Uterus (tissue), 4 donors: ENCODE measurements around the gene PAFAH2. TPM values are rescaled to one million over a fixed set of nuclear protein-coding genes. Genes with fewer than 3 reads are reported as not detected.

ENCODE experiments used
- DNase-seq, 2 donors: peaks; one replicate each; pipeline ENCODE4 v3.0.0-alpha.2; 2019 to 2020
- H3K27ac ChIP-seq, 2 donors: fragments of 200-600 bp; sonication (generic); 1 replicate in 1 of 2; 2 replicates in 1 of 2; pipeline ENCODE4 v1.5.1; 2016 to 2018
- H3K27me3 ChIP-seq, 2 donors: fragments of 200-600 bp; sonication (generic); one replicate each; pipeline ENCODE4 v1.5.1; 2018 to 2019; ENCODE audit warnings: control low read depth in 1 of 2
- H3K36me3 ChIP-seq, 2 donors: fragments of 200-600 bp; sonication (generic); one replicate each; pipeline ENCODE4 v1.5.1; 2019; ENCODE audit warnings: control low read depth in 1 of 2
- H3K4me1 ChIP-seq, 2 donors: fragments of 200-600 bp; sonication (generic); one replicate each; pipeline ENCODE4 v1.5.1; 2018 to 2019; ENCODE audit warnings: control low read depth in 1 of 2
- H3K4me3 ChIP-seq, 2 donors: fragments of 200-600 bp; sonication (generic); 1 replicate in 1 of 2; 2 replicates in 1 of 2; pipeline ENCODE4 v1.5.1; 2018 to 2019; ENCODE audit warnings: mild to moderate bottlenecking in 1 of 2
- H3K9me3 ChIP-seq, 2 donors: fragments of 200-600 bp; sonication (generic); one replicate each; pipeline ENCODE4 v1.5.1; 2019; ENCODE audit warnings: control low read depth in 1 of 2
- CTCF ChIP-seq, 4 experiments: fragments of 200-600 bp in 2 of 4; fragments of 450-650 bp in 2 of 4; sonication (generic) in 2 of 4; IDR thresholded peaks; one replicate each; pipeline ENCODE4 v1.5.1; 2016 to 2019; ENCODE audit warnings: antibody characterized with exemption in 4 of 4, mild to moderate bottlenecking in 2 of 4, moderate library complexity in 1 of 4
- POLR2A ChIP-seq, 2 donors: fragments of 450-650 bp; IDR thresholded peaks; one replicate each; pipeline ENCODE4 v1.6.1; 2016; ENCODE audit warnings: antibody characterized with exemption in 2 of 2, mild to moderate bottlenecking in 1 of 2, moderate library complexity in 1 of 2
- intact Hi-C: fragments of 100-400 bp; cut with DNase I; formaldehyde crosslinking; loops from one replicate; pipeline ENCODE4 v1.15.1; 2023; ENCODE audit warnings: low total_unique reads
- total RNA-seq, 4 donors: library from RNA; depleted of rRNA in 3 of 4; stranded (reverse); fragments of >200 nt in 3 of 4; gene quantifications; one replicate each; pipeline versions ENCODE4 v1.1.0 to v1.2.4, GENCODE V29; 2014 to 2023
- donor health status: DM: yes; HTN: yes; CAD: no.

PAFAH2 gene
- total RNA-seq, 4 donors from 2014 or later = 6.2 to 12.3 (median 9.2) TPM

GRCh38 chr1:26038904-26039303, 41.0 kb upstream of the PAFAH2 start:
- no peak for DNase-seq

GRCh38 chr1:26038477-26038876, 40.6 kb upstream of the PAFAH2 start:
- DNase-seq = no peak
- Histone ChIP-seq H3K27ac (no peak overlapping the region), H3K9me3 (no peaks in the 10 kb centered on the region), H3K27me3 (no peaks in the 10 kb centered on the region), H3K4me3 (no peak overlapping the region), H3K36me3 (no peaks in the 10 kb centered on the region), H3K4me1 (peaks cover 0 to 7% of the 10 kb centered on the region in 2 donors)
- intact Hi-C loops = loop anchor here (5.0 kb wide), 2 partner anchors 109 to 124 kb away; no protein-coding TSS in a partner anchor
- TF ChIP-seq POLR2A (IDR thresholded peaks at IDR 0.05) = no peak
- TF ChIP-seq CTCF (IDR thresholded peaks at IDR 0.05) = no peak

More at GRCh38 chr1:26038904-26039303, 41.0 kb upstream of the PAFAH2 start:
- TF ChIP-seq POLR2A (IDR thresholded peaks at IDR 0.05) = no peak
- TF ChIP-seq CTCF (IDR thresholded peaks at IDR 0.05) = no peak
- Histone ChIP-seq H3K36me3 (no peaks in the 10 kb centered on the region), H3K4me1 (peaks cover 0 to 7% of the 10 kb centered on the region in 2 donors), H3K4me3 (no peak overlapping the region), H3K27ac (no peak overlapping the region), H3K9me3 (no peaks in the 10 kb centered on the region), H3K27me3 (no peaks in the 10 kb centered on the region)
- intact Hi-C loops = loop anchor here (5.0 kb wide), 2 partner anchors 108 to 123 kb away; no protein-coding TSS in a partner anchor

- Histone ChIP-seq H3K27ac (no peak overlapping the region), H3K36me3 (no peaks in the 10 kb centered on the region), H3K4me1 (peaks cover 0 to 7% of the 10 kb centered on the region in 2 donors), H3K4me3 (no peak overlapping the region), H3K9me3 (no peaks in the 10 kb centered on the region), H3K27me3 (no peaks in the 10 kb centered on the region)
- TF ChIP-seq POLR2A (IDR thresholded peaks at IDR 0.05) (no peak), CTCF (IDR thresholded peaks at IDR 0.05) (no peak)
- no peak for DNase-seq
- intact Hi-C loops = loop anchor here (5.0 kb wide), 2 partner anchors 109 to 124 kb away; no protein-coding TSS in a partner anchor
Measured at GRCh38 chr1:26037904-26038303, 40.0 kb upstream of the PAFAH2 start.

GRCh38 chr1:26036756-26037281, 39.0 kb upstream of the PAFAH2 start:
- Histone ChIP-seq H3K27ac (no peak overlapping the region), H3K27me3 (no peaks in the 10 kb centered on the region), H3K36me3 (no peaks in the 10 kb centered on the region), H3K9me3 (no peaks in the 10 kb centered on the region), H3K4me3 (no peak overlapping the region), H3K4me1 (peaks cover 0 to 7% of the 10 kb centered on the region in 2 donors)
- no peak for DNase-seq
- intact Hi-C loops = loop anchor here (5.0 kb wide), 2 partner anchors 110 to 125 kb away; no protein-coding TSS in a partner anchor
- no peak for TF ChIP-seq POLR2A (IDR thresholded peaks at IDR 0.05)
- no peak for TF ChIP-seq CTCF (IDR thresholded peaks at IDR 0.05)

GRCh38 chr1:26035959-26036755, 38.3 kb upstream of the PAFAH2 start:
- Histone ChIP-seq H3K27me3 (no peaks in the 10 kb centered on the region), H3K9me3 (no peaks in the 10 kb centered on the region), H3K36me3 (no peaks in the 10 kb centered on the region), H3K4me3 (peak overlapping the region; percentile 61 to 79), H3K4me1 (peaks cover 0 to 7% of the 10 kb centered on the region in 2 donors), H3K27ac (peak overlapping the region; percentile 81 to 90)
- intact Hi-C loops = loop anchor here (5.0 kb wide), 2 partner anchors 111 to 126 kb away; no protein-coding TSS in a partner anchor
- TF ChIP-seq POLR2A (IDR thresholded peaks at IDR 0.05) (no peak), CTCF (IDR thresholded peaks at IDR 0.05) (peak; percentile 98 to 100 (median 99))
- DNase-seq = peak; percentile 80 to 85
